Hepatocyte (in vitro differentiated cells): ENCODE data around the gene KDM6B. TPM values are rescaled to one million over a fixed set of nuclear protein-coding genes. Genes with fewer than 3 reads are reported as not detected.

Experiments
- DNase-seq: peaks from one replicate; pipeline ENCODE4 v3.0.0-alpha.2; 2016; ENCODE audit warnings: low spot score
- H2AFZ ChIP-seq: fragments of 200-600 bp; sonication (generic); 2 replicates; pipeline ENCODE4 v1.6.0; 2016; ENCODE audit warnings: antibody characterized with exemption, mild to moderate bottlenecking
- H3K27ac ChIP-seq: fragments of 200-600 bp; sonication (generic); 2 replicates; pipeline ENCODE4 v1.5.1; 2016; ENCODE audit warnings: mild to moderate bottlenecking
- H3K27me3 ChIP-seq: fragments of 200-600 bp; sonication (generic); 2 replicates; pipeline ENCODE4 v1.6.1; 2016
- H3K36me3 ChIP-seq: fragments of 200-600 bp; sonication (generic); replicated peaks from 2 replicates; pipeline ENCODE4 v1.5.1; 2016; ENCODE audit warnings: low read depth; ENCODE audit not compliant: insufficient read depth
- H3K4me1 ChIP-seq: fragments of 200-600 bp; sonication (generic); 2 replicates; pipeline ENCODE4 v1.5.1; 2016; ENCODE audit warnings: mild to moderate bottlenecking, moderate library complexity; ENCODE audit not compliant: insufficient read depth
- H3K4me2 ChIP-seq: fragments of 200-600 bp; sonication (generic); 2 replicates; pipeline ENCODE4 v1.6.0; 2016
- H3K4me3 ChIP-seq: fragments of 200-600 bp; sonication (generic); 2 replicates; pipeline ENCODE4 v1.5.1; 2016; ENCODE audit warnings: mild to moderate bottlenecking
- H3K79me2 ChIP-seq: fragments of 200-600 bp; sonication (generic); 2 replicates; pipeline ENCODE4 v1.6.0; 2017; ENCODE audit warnings: mild to moderate bottlenecking
- H3K9me2 ChIP-seq: fragments of 200-600 bp; sonication (generic); replicated peaks from 2 replicates; pipeline ENCODE4 v1.6.0; 2017; ENCODE audit warnings: mild to moderate bottlenecking; ENCODE audit not compliant: insufficient read depth
- H3K9me3 ChIP-seq: fragments of 200-600 bp; sonication (generic); 2 replicates; pipeline ENCODE4 v1.5.1; 2016; ENCODE audit warnings: low read depth, mild to moderate bottlenecking
- H4K20me1 ChIP-seq: fragments of 200-600 bp; sonication (generic); 2 replicates; pipeline ENCODE4 v1.6.0; 2016; ENCODE audit warnings: mild to moderate bottlenecking; ENCODE audit not compliant: insufficient read depth, poor library complexity, severe bottlenecking
- CTCF ChIP-seq: fragments of 200-600 bp; sonication (generic); IDR thresholded peaks from 2 replicates; pipeline ENCODE4 v1.5.1; 2016; ENCODE audit warnings: antibody characterized with exemption, mild to moderate bottlenecking; ENCODE audit not compliant: poor library complexity
- EZH2 ChIP-seq: fragments of 200-600 bp; sonication (generic); IDR thresholded peaks from 2 replicates; pipeline ENCODE4 v1.6.1; 2016; ENCODE audit warnings: antibody characterized with exemption, mild to moderate bottlenecking, borderline replicate concordance
- EZH2phosphoT487 ChIP-seq: fragments of 200-600 bp; sonication (generic); IDR thresholded peaks from one replicate; pipeline ENCODE4 v1.6.1; 2018; ENCODE audit warnings: antibody characterized with exemption, mild to moderate bottlenecking, low read depth, moderate library complexity; ENCODE audit not compliant: unreplicated experiment, severe bottlenecking
- WGBS: methylation state at CpG from one replicate; pipeline ENCODE4 v1.1.6; 2016; ENCODE audit warnings: low lambda C conversion rate; ENCODE audit errors: missing lambda C conversion rate; 5-methylcytosine and 5-hydroxymethylcytosine counted together
- polyA plus RNA-seq: library from polyadenylated mRNA; unstranded; fragments of >200 nt; fragmentation: Nextera tagmentation; extraction: Ambion mirVana; gene quantifications from 2 replicates; pipeline ENCODE4 v1.2.1, GENCODE V29; 2016
- total RNA-seq: library from RNA; depleted of rRNA; stranded (reverse); fragments of >200 nt; gene quantifications from 2 replicates; pipeline ENCODE4 v1.2.3, GENCODE V29; 2014

KDM6B gene
- total and polyA plus RNA-seq, 2 experiments from 2014 or later, result 5.9 to 10.2 TPM

- Histone ChIP-seq H3K27me3 (no peaks in the 10 kb centered on the region), H3K4me2 (no peak overlapping the region), H3K9me3 (no peaks in the 10 kb centered on the region), H3K79me2 (peaks cover 11% of the 10 kb centered on the region), H2AFZ (no peak overlapping the region), H3K4me1 (no peaks in the 10 kb centered on the region), H3K27ac (no peak overlapping the region), H3K4me3 (no peak overlapping the region), H3K36me3 (no peaks in the 10 kb centered on the region), H3K9me2 (no peaks in the 10 kb centered on the region), H4K20me1 (no peaks in the 10 kb centered on the region)
- DNase-seq, result no peak
- 53% methylated on average over 4 of the region's 4 CpGs for WGBS
- TF ChIP-seq EZH2 (no peak), CTCF (no peak), EZH2phosphoT487 (no peak)
Observed at GRCh38 chr17:7873051-7873450, 39.0 kb downstream of the KDM6B start.

- H3K79me2 ChIP-seq, result peaks cover 19% of the 10 kb centered on the region
- H2AFZ ChIP-seq, result no peak overlapping the region
- no peaks in the 10 kb centered on the region for H3K9me2 ChIP-seq
- H3K36me3 ChIP-seq, result no peaks in the 10 kb centered on the region
- no peak overlapping the region for H3K27ac ChIP-seq
- H3K4me2 ChIP-seq, result no peak overlapping the region
- TF ChIP-seq EZH2phosphoT487, result no peak
- no peak for TF ChIP-seq CTCF
- TF ChIP-seq EZH2, result no peak
- no peaks in the 10 kb centered on the region for H3K9me3 ChIP-seq
- WGBS, result 100% methylated on average over 2 of the region's 2 CpGs
- no peak for DNase-seq
- no peaks in the 10 kb centered on the region for H3K27me3 ChIP-seq
- no peaks in the 10 kb centered on the region for H4K20me1 ChIP-seq
- peaks cover 8% of the 10 kb centered on the region for H3K4me1 ChIP-seq
- H3K4me3 ChIP-seq, result no peak overlapping the region
Observed at GRCh38 chr17:7875804-7876370, 41.9 kb downstream of the KDM6B start.

GRCh38 chr17:7878234-7878633, 44.2 kb downstream of the KDM6B start:
- H4K20me1 ChIP-seq, result no peaks in the 10 kb centered on the region
- H3K27me3 ChIP-seq, result no peaks in the 10 kb centered on the region
- TF ChIP-seq EZH2phosphoT487 (no peak), EZH2 (no peak), CTCF (no peak)
- DNase-seq, result no peak
- H3K4me3 ChIP-seq, result no peak overlapping the region
- H3K9me2 ChIP-seq, result no peaks in the 10 kb centered on the region
- H3K9me3 ChIP-seq, result no peaks in the 10 kb centered on the region
- H3K27ac ChIP-seq, result no peak overlapping the region
- H3K79me2 ChIP-seq, result peaks cover 26% of the 10 kb centered on the region
- no peak overlapping the region for H3K4me2 ChIP-seq
- no peaks in the 10 kb centered on the region for H3K36me3 ChIP-seq
- no peak overlapping the region for H2AFZ ChIP-seq
- H3K4me1 ChIP-seq, result peaks cover 31% of the 10 kb centered on the region
- WGBS, result 95% methylated on average over 7 of the region's 7 CpGs
